SIG-M5 treated with dmso at 0.1 percent for 504 hours (cell line): ENCODE results near the gene GCLC.
A peak's percentile ranks its signal among the peaks of the same experiment; 100 is the strongest.
"Not testable (repeated sequence)": the region's sequence is repeated elsewhere in the genome, so short reads cannot be mapped to it uniquely, and the experiment has no call there.

ENCODE experiments used
- DNase-seq: peaks from one replicate; lab custom pipeline; 2025; ENCODE audit not compliant: unreplicated experiment; lab: John Stamatoyannopoulos, UW

Gene GCLC

DNA sequence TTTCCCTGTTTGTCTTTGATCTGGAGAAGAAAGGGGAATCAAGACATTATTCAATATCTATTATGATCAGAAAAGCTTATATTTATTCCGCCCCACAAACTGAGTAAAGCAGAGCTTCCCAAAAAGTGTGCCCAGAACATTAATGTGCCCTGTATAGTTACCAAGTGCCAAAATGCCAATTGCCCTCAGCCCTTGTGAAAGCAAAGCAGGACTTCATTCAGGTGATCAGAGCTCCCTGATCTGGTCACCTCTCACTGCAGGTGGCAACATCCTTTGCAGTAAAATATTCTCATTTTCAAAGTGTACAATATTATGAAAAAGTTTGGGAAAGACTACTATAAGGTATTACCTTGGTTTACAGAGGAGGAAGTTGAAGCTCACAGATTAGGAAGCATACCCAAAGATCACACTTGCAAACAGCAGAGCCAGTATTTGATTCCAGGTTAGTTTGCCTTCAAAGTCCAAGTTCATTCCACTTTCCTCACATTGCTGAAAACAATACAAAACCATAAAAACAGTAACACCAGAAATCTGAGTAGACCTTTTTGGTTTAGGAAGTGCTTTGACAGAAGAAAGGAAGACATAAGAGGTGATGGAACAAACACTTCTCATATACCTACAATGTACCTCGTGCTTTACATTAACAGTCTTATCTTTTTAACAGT lies 19.6 kb upstream of the GCLC start:
- DNase-seq = no peak

DNA sequence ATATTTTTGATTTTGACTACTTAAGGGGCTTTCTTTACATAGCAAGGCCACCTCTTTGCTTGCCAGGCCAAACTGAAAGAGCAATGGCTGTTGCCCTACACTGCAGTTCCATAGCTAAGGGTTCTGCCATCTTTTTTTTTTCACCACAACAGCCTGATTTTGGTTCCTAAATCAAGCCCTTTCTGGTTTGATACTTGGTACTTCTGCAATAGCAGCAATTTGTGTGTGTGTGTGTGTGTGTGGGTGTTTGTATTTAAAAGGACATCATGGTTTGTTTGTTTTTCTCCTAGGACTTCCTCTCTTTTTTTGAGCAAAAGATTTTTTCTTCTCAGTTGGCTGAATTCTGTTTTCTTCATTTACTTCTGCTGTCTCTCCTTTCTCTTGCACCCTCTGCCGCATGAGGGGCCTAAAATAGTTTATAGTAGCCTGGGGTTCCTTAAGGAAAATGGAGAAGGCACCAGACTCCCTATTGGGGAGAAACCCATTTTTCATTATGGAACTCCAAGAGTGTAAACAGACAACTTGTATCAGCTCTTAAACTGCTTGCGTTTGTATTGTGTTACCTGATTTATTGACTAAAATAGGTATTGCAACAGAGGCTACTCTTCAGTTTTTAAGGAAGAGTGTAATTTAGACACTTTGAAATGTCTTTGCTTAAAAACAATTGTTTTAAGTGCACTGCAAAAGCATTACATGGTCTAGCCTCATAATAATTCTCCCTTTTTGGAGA lies 12.2 kb upstream of the GCLC start:
- DNase-seq = no peak

DNA sequence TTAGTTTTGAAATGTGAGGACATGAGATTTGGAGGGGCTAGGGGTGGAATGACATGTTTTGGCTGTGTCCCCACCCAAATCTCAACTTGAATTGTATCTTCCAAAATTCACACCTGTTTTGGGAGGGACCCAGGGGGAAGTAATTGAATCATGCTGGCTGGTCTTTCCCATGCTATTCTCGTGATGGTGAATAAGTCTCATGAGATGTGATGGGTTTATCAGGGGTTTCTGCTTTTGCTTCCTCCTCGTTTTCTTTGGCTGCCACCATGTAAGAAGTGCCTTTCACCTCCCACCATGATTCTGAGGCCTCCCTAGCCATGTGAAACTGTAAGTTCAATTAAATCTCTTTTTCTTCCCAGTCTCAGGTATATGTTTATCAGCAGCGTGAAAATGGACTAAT lies 8.7 kb upstream of the GCLC start:
- DNase-seq = not testable (repeated sequence)

DNA sequence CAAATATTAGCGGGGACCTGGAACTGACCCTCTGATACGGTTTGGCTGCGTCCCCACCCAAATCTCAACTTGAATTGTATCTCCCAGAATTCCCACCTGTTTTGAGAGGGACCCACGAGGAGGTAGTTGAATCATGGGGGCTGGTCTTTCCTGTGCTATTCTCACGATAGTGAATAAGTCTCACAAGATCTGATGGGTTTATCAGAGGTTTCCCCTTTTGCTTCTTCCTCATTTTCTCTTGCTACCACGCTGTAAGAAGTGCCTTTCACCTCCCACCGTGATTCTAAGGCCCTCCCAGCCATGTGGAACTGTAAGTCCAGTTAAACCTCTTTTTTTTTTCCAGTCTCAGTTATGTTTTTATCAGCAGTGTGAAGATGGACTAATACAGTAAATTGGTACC lies 6.8 kb upstream of the GCLC start:
- peak; percentile 12 for DNase-seq

DNA sequence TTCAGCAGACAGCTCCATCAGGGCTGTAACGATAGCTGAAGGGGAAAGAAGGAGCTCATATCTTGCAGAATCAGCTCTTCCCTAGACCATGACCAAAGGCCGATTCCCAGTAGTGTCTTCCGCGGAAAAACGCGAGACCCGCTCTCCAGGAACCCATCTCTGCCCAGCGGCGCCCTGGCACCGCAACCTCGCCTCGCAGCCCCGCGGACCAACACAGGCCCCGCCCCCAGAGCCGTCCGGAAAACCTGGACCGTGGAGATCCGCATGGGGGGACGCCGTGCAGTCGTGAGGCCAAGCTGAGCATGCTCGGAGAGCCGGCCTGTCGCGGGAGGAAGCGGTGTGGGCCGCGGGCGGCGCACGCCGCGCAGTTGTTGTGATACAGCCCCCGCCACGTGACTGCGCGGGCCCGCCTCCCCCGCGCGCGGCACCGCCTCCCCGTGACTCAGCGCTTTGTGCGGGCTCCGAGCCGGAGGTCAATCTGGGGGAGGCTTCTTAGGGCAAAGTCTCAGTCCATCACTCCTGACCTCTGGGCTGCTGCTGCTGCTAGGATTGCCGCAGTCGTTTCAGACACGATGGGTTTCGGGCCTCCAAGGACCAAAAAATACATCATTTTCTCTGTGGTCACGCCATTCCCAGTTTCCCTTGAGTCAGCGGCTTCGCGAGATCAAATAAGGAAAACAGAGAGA lies 3.1 kb upstream of the GCLC start:
- peak; percentile 96 for DNase-seq

DNA sequence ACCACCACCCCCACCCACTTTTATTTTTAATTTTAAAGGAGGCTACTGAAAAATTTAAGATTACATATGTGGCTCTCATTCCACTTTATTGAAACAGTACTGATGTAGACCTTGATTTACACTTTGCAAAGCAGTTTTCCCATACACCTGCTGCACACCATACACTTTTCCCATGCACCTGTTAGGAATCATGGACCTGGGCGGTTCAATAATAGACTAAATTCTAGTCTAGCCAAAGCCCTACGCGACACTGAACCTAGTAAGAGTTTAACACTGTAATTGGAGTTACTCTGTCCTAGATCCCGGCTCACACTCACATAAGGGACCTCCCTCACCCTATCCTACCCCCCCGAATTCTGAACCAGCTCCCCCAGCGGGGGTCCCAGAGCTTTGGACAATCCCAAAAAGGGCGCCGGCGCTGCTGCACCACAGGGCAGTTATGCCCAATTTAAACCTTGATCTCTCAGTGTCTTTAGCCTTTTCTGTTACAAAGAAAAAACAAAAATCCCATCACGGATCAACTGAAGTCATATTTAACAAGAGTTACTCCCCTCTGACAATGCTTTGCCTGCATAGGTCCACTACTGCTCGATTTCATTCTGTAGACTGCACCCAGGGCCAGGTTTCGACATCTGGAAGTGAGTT lies 2.4 kb upstream of the GCLC start:
- peak; percentile 66 for DNase-seq

DNA sequence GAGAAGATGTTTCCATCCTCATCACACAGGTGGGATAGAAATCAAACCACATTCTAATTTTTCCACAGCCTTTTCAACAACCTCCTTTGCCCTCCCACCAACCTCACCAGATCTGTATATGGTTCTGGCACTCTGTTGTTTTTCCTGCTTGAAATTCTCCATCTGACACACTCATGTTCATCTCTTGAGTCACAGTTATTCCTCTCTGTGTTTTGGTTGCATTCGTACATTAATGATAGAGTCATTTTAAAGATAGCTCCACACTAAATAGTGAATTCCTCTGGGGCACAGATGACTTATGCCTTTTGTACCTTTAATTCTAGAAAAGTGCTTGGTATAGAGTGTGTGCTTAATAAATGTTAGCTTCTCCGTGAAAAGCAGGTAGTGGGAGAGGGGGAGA lies 1.4 kb upstream of the GCLC start:
- DNase-seq = no peak

DNA sequence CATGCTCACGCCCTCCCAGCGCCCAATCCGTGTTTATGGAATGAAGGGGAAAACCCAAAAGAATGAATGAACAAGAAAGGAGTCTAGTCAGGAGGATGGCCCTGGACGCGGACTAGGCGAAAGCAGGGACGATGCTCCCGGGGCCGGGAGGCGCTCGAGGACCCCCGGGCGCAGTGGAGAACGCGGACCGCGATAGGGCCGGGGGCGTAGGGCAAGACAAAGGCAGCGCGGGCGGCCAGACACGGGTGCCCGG lies 758 bp downstream of the GCLC start:
- DNase-seq = no peak

DNA sequence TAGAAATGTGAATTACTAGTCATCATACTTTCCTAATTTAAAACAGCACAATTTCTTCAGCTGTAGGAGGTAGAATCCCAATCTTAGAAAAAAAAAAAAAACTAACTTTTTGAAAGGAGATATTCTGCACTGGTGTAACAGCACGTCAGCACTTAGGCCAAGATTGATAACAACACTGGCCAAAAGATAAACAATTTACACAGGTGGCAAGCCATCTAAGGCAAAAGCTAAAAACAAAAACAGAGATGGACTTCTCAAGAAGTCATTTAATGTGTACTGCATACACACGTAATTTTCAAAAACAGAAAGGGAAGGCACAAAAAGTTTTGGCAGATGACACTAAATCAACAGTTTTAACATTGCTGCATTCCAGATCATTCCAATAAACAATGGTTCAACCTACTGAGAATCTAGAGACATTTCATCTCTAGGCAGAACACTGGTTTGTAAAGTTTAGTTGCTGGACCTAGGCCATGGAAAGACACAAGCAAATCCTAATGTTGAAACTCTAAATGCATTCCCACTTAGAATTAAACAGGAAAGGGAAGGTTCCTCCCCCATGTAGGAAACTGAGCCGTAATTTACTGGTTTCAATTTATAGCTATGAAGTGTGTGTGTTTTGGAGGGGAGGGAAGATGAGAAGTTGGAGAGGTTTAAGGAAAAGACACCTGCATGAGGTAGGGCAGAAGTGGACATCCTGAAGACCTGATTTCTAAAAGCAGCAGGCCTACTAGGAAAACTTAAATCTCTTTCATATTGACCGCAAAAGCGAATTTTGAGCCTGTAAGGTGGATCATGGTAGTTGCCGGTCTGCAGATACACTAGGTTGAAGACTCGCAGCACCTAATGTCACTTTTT lies 1.3 kb downstream of the GCLC start:
- no peak for DNase-seq

DNA sequence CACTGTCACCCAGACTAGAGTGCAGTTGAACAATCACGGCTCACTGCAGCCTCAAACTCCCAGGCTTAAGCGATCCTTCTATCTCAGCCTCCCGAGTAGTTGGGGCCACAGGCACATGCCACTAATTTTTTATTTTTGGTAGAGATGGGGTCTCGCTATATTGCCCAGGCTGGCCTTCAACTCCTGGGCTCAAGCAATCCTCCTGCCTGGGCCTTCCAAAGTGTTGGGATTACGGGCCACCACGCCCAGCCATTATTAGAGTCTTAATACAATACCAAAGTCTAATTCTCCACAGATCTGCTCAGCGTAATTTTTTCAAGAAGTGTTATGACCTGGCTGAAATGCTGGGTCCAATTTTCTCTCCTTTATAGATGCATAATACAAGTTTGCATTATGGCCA lies 3.0 kb downstream of the GCLC start:
- DNase-seq = no peak

DNA sequence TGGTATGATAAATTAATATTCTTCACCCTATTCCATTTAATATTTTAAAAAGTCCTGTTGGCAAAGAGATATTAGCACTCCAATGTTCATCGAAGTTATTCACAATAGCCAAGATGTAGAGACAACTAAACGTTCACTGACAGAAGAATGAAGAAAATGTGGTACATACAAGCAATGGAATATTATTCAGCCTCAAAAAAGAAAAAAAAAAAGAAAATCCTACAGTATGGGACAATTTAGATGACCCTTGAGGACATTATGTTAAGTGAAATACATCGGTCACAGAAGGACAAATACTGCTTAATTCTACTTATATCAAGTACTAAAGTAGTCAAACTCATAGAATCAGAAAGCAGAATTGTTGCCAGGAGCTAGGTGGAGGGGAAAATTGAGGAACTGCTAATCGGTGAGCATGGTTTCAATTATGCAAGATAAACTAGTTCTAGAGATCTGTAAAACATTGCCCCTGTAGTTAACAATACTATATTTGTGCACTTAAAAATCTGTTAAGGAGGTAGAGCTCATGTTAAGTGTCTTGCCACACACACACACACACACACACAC lies 4.7 kb downstream of the GCLC start:
- peak; percentile 39 for DNase-seq

DNA sequence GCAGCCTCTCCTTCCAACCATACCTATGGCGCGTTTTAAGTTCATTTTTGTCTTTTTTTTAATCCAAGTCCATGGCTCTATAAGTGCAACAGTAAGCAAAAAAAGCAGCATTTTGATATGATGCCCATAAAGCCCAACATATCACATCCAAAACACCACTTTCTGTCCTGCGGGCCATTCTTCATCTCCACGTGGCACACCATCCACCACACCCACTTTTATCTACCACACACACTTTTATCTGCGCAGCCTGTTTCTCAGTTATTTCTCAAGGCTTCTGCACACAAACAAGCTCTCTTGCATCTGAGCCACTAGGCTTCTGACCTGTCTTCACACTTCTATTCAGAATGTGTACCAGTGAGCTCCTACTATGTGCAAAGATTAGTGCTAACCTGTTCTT lies 5.3 kb downstream of the GCLC start:
- no peak for DNase-seq

DNA sequence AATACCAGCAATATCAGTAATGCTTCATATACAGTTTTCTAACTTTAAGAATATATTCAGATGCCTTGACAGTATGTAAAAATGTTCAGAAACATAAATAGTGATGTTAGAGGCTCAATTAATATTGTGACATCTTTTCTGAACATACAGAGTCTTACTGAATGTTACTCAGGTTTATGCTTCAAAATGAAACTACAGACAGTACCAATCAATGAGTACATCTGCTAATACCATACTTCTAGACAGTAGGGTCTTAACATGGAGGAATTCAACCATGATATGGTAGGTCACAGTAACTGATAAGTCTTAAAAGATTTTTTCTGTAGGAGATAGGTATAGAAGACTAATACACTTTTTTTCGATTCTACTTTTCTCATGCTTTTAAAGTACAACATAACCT lies 8.3 kb downstream of the GCLC start:
- DNase-seq = no peak

DNA sequence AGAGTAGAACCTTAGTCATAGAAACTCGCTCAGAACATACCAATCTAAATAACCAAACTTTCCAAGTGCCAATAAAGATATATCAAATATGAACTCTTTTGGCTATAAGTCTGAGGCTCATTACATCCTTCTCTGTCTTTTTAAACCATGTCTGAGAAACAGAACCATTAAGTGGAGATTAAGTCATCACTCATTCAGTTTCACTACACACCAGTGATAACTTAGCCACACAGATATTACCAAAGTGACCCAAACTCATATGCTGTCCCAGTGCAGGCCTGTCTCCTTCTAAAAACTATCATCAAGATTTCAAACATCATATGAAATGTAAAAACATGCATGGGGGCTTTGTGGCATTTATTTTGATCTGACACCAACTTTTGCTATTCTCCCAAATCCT lies 12.0 kb downstream of the GCLC start:
- DNase-seq = no peak

DNA sequence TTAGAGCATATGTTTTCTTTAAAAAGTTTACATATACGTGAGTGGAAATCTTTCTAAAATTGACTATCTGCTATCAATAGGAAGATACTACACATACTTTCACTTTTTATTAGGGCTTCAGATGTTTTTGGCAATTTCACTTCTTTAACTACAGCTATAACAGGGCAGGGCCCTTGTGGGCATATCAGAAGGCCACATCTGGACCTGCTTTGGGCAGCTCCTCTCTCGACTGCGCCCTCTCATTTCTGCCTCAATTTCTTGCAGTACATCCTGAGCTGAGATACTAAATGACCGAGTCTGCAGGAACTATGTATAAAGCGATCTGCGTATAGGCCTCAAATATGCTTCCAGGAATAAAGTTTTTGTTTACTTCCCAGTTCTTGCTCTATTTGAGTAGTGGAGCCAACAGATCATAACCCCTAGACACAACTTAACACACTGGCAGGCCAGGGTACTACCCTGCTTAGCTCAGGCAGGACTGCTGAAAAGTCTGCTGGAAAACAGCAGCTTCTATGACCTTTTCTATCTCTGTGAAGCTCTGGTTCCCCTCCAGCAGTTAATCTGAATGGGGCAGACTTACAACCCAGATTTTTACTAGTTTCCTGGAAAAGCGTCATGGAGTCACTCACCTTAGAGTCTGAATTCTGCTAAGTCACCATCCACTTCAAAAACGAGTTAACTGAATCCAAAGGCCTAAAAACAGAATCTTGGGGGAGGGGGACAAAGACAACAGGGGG lies 12.7 kb downstream of the GCLC start:
- DNase-seq = no peak

DNA sequence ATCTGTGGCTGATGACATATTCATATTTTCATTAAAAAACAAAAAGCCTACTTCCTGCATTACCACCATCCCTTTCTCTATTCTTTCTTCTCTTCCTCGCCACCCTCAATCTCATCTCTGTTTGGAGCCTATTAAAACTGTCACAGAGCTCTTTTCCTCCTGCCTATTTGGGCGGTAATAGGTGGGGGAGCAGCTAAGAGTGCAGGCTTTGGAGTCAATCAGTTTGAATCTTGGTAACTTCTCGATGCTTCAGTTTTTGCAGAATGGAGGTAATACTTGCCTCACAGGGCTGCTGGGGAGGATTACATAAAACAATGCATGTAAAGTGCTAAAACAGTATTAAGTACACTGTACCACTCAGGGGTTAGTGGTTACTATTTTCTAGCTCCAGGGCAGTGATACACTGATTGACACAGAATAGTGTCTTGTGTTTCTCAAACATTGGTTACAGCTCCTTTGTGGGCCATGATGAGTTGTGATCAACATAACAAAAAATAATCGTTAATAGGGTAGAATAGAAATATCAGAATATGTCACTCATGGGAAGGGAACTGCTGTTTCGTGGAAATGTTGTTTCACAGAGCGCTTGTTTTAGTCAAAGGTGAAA lies 14.0 kb downstream of the GCLC start:
- DNase-seq = no peak

DNA sequence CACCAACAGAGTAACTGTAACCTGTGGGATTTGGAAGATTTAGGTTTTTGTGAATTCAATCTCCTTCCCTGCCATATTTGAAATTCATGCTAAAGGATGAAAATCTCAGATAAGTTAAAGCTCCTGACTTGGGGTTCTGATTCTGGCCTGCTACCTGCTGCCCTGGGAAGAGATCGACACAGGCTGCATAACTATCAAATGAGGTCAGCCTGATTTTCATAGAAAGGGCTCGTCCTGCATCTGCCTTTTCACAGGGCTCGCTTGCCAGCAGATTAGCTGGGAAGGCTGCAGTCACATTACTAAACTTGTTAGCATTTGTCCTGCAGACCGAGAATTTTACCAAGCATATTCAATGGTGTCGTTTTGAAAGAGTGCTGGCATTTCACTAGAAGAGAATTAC lies 14.6 kb downstream of the GCLC start:
- no peak for DNase-seq

DNA sequence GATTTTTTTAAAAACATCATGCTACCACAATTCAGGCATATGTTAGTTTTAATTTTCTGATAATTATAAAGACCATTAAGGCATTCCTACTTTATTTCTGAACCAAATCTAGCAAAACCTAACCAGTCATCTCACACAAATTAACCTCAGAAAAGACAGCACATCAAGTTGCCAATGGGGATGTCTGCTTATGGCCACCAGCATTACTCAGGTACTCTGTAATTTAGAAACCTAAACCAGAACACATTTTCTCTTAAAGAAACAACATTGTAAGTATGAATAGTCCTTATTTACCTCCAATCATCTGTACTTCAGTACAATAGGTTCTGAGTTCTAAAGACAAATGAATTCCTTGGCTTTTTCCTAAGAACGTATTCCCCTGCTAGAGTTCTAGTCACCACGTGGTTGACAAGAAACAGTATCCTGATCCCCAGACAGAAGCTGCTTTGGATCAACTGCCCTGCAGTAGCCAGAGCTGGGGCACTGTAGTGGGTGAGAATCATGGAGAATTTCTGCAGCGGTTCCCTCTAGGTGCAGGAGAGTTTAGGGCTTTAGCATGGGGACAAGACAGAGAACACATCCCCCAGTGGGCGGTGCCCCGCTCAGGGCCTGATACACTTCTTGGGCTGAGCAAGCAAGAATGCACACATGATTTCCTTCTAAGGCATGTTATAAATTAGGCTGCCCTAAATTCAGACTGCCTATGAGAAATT lies 15.4 kb downstream of the GCLC start:
- no peak for DNase-seq

DNA sequence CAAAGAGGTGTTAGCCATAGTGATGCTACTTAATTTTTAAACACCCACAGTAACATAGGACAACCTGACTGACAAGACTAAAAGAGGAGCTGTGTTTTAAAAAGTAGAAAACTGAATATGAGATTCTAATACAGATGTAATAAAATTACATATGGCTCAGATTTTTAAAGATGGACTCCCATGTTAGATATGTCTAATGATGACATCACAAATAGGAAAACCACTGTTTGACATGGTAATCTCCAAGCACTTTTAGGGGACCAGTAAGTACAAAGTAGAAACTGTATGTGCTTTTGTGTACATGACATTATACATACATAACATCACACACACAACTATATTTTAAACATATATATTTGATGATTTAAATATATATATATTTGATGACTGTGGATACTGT lies 16.8 kb downstream of the GCLC start:
- no peak for DNase-seq
